ENCODE results near the gene HIP1R.

The HIP1R gene

GRCh38 chr12:122880668-122881067 is 45.4 kb downstream of the HIP1R start:
- peak; percentile 97 for ATAC-seq
- TF ChIP-seq ZNF8 (CRISPR knock-in tag; IDR thresholded peaks at IDR 0.05) (no peak), SNAI2 (CRISPR knock-in tag; IDR thresholded peaks at IDR 0.05) (no peak), ZNF565 (CRISPR knock-in tag; conservative IDR thresholded peaks at IDR 0.05; ENCODE audit: low read depth) (no peak), ZFP3 (CRISPR knock-in tag; IDR thresholded peaks at IDR 0.05) (no peak), CREB5 (CRISPR knock-in tag; IDR thresholded peaks at IDR 0.05; ENCODE audit: low read depth) (no peak), PPARA (CRISPR knock-in tag; IDR thresholded peaks at IDR 0.05; ENCODE audit: borderline replicate concordance) (no peak), ZFP30 (CRISPR knock-in tag; IDR thresholded peaks at IDR 0.05) (no peak), BACH2 (CRISPR knock-in tag; IDR thresholded peaks at IDR 0.05; ENCODE audit: borderline replicate concordance) (no peak), CSDC2 (CRISPR knock-in tag; IDR thresholded peaks at IDR 0.05) (no peak)

GRCh38 chr12:122882908-122883558 is 47.8 kb downstream of the HIP1R start:
- ATAC-seq = no peak

GRCh38 chr12:122884091-122884826 is 49.0 kb downstream of the HIP1R start:
- no peak for TF ChIP-seq PATZ1 (CRISPR knock-in tag; IDR thresholded peaks at IDR 0.05; ENCODE audit: borderline replicate concordance)
- ATAC-seq = no peak

More at GRCh38 chr12:122882908-122883558, 47.8 kb downstream of the HIP1R start:
- TF ChIP-seq ZNF70 (CRISPR knock-in tag; IDR thresholded peaks at IDR 0.05) = no peak
- no peak for TF ChIP-seq ISL1 (CRISPR knock-in tag; IDR thresholded peaks at IDR 0.05)
- TF ChIP-seq ZNF8 (CRISPR knock-in tag; IDR thresholded peaks at IDR 0.05) = no peak
- no peak for TF ChIP-seq GLIS3 (CRISPR knock-in tag; IDR thresholded peaks at IDR 0.05)
- no peak for TF ChIP-seq TOX (CRISPR knock-in tag; IDR thresholded peaks at IDR 0.05; ENCODE audit: borderline replicate concordance)
- no peak for TF ChIP-seq ZC3H10 (CRISPR knock-in tag; IDR thresholded peaks at IDR 0.05)
- no peak for TF ChIP-seq ZFP30 (CRISPR knock-in tag; IDR thresholded peaks at IDR 0.05)
- no peak for TF ChIP-seq SNAI2 (CRISPR knock-in tag; IDR thresholded peaks at IDR 0.05)
- TF ChIP-seq PPARA (CRISPR knock-in tag; IDR thresholded peaks at IDR 0.05; ENCODE audit: borderline replicate concordance) = no peak
- no peak for TF ChIP-seq RARB (CRISPR knock-in tag; IDR thresholded peaks at IDR 0.05)
- TF ChIP-seq ARNTL (CRISPR knock-in tag; IDR thresholded peaks at IDR 0.05; ENCODE audit: borderline replicate concordance, low read depth) = no peak
- no peak for TF ChIP-seq PATZ1 (CRISPR knock-in tag; IDR thresholded peaks at IDR 0.05; ENCODE audit: borderline replicate concordance)

GRCh38 chr12:122884860-122885259 is 49.6 kb downstream of the HIP1R start:
- ATAC-seq = no peak
- TF ChIP-seq ZNF8 (CRISPR knock-in tag; IDR thresholded peaks at IDR 0.05) (no peak), TOX (CRISPR knock-in tag; IDR thresholded peaks at IDR 0.05; ENCODE audit: borderline replicate concordance) (no peak), ARNTL (CRISPR knock-in tag; IDR thresholded peaks at IDR 0.05; ENCODE audit: borderline replicate concordance, low read depth) (no peak), ZNF565 (CRISPR knock-in tag; conservative IDR thresholded peaks at IDR 0.05; ENCODE audit: low read depth) (no peak), ZFP30 (CRISPR knock-in tag; IDR thresholded peaks at IDR 0.05) (no peak), CSRNP3 (CRISPR knock-in tag; IDR thresholded peaks at IDR 0.05) (no peak), SNAI2 (CRISPR knock-in tag; IDR thresholded peaks at IDR 0.05) (no peak), TSHZ2 (CRISPR knock-in tag; IDR thresholded peaks at IDR 0.05) (no peak), GLIS3 (CRISPR knock-in tag; IDR thresholded peaks at IDR 0.05) (no peak), ESRRG (CRISPR knock-in tag; IDR thresholded peaks at IDR 0.05) (no peak), POU6F1 (CRISPR knock-in tag; IDR thresholded peaks at IDR 0.05; ENCODE audit: borderline replicate concordance, low read depth) (no peak), ZNF70 (CRISPR knock-in tag; IDR thresholded peaks at IDR 0.05) (no peak), ISL1 (CRISPR knock-in tag; IDR thresholded peaks at IDR 0.05) (no peak), TCF4 (CRISPR knock-in tag; IDR thresholded peaks at IDR 0.05; ENCODE audit: borderline replicate concordance) (no peak), CSDC2 (CRISPR knock-in tag; IDR thresholded peaks at IDR 0.05) (no peak), ZC3H10 (CRISPR knock-in tag; IDR thresholded peaks at IDR 0.05) (no peak), RARB (CRISPR knock-in tag; IDR thresholded peaks at IDR 0.05) (no peak)
